GM12878 (cell line): Measurements from ENCODE around the gene NT5C3B. TPM values are rescaled to one million over a fixed set of nuclear protein-coding genes. Genes with fewer than 3 reads are reported as not detected.

Source experiments
- DPF2 ChIP-seq: fragments of 450-650 bp; IDR thresholded peaks from 2 replicates; pipeline ENCODE4 v1.6.1; 2017; ENCODE audit warnings: mild to moderate bottlenecking
- JUNB ChIP-seq: IDR thresholded peaks from 2 replicates; pipeline ENCODE4 v1.6.1; 2016; ENCODE audit warnings: antibody characterized with exemption, mild to moderate bottlenecking
- KAT2A ChIP-seq: conservative IDR thresholded peaks from 2 replicates; pipeline ENCODE4 v1.6.1; 2011; ENCODE audit warnings: low read depth, low read length; ENCODE audit not compliant: control insufficient read depth
- LARP7 ChIP-seq: fragments of 450-650 bp; IDR thresholded peaks from 2 replicates; pipeline ENCODE4 v1.6.1; 2017; ENCODE audit warnings: mild to moderate bottlenecking
- NFYA ChIP-seq: IDR thresholded peaks from 2 replicates; pipeline ENCODE4 v1.6.1; 2011; ENCODE audit warnings: low read depth, mild to moderate bottlenecking, low read length, improper control_type of control experiment, borderline replicate concordance
- NFYB ChIP-seq: IDR thresholded peaks from 2 replicates; pipeline ENCODE4 v1.6.1; 2011; ENCODE audit warnings: low read depth, mild to moderate bottlenecking, low read length, improper control_type of control experiment, moderate library complexity; ENCODE audit not compliant: insufficient read depth
- POLR2A ChIP-seq: IDR thresholded peaks from 2 replicates; pipeline ENCODE4 v1.6.1; 2011; ENCODE audit warnings: low read depth, mild to moderate bottlenecking, low read length
- RFX5 ChIP-seq: IDR thresholded peaks from 2 replicates; pipeline ENCODE4 v1.6.1; 2011; ENCODE audit warnings: low read depth, low read length, improper control_type of control experiment
- SMARCA5 ChIP-seq: fragments of 450-650 bp; IDR thresholded peaks from 2 replicates; pipeline ENCODE4 v1.6.1; 2017; ENCODE audit warnings: mild to moderate bottlenecking
- SUZ12 ChIP-seq: fragments of 200-600 bp; sonication (generic); IDR thresholded peaks from one replicate; pipeline ENCODE4 v1.6.1; 2018; ENCODE audit warnings: antibody characterized with exemption, mild to moderate bottlenecking; ENCODE audit not compliant: unreplicated experiment
- TBL1XR1 ChIP-seq: IDR thresholded peaks from 2 replicates; pipeline ENCODE4 v1.6.1; 2012; ENCODE audit warnings: low read depth, low read length, improper control_type of control experiment
- WRNIP1 ChIP-seq: IDR thresholded peaks from 2 replicates; pipeline ENCODE4 v1.6.1; 2011; ENCODE audit warnings: low read depth, low read length, improper control_type of control experiment, borderline replicate concordance
- ZNF622 ChIP-seq: fragments of 450-650 bp; IDR thresholded peaks from 2 replicates; pipeline ENCODE4 v1.6.1; 2017; ENCODE audit warnings: mild to moderate bottlenecking, inconsistent platforms
- polyA plus RNA-seq, 11 experiments: library from polyadenylated mRNA; depleted of rRNA in 4 of 11; unstranded in 6 of 11; stranded (reverse) in 5 of 11; fragments of >200 nt; fragmentation: Nextera tagmentation in 4 of 11; fragmentation: Illumina TruSeq in 1 of 11; extraction: Ambion mirVana in 4 of 11; extraction: Trizol in 1 of 11; gene quantifications; 1 replicate in 1 of 11; 2 replicates in 10 of 11; pipeline versions ENCODE4 v1.2.1 to v1.2.3, GENCODE V29; 2011 to 2016; ENCODE audit warnings: inconsistent platforms in 2 of 11, missing spikeins in 2 of 11, low read depth in 1 of 11
- total RNA-seq, 4 experiments: library from RNA; depleted of rRNA in 3 of 4; stranded (reverse); fragments of >200 nt in 3 of 4; fragmentation: Illumina TruSeq in 1 of 4; extraction: Trizol in 1 of 4; gene quantifications; 2 replicates each; pipeline versions ENCODE4 v1.2.1 to v1.2.3, GENCODE V29; 2013 to 2021
- TF ChIP-seq, protein P1 (sequence below): fragments of 450-650 bp; conservative IDR thresholded peaks from 2 replicates; pipeline ENCODE4 v1.6.1; 2017; ENCODE audit warnings: mild to moderate bottlenecking, moderate library complexity
- TF ChIP-seq, protein P2 (sequence below): fragments of 450-650 bp; IDR thresholded peaks from 2 replicates; pipeline ENCODE4 v1.6.1; 2016; ENCODE audit warnings: mild to moderate bottlenecking, moderate library complexity, borderline replicate concordance
- TF ChIP-seq, protein P3 (sequence below), 3 experiments: IDR thresholded peaks in 2 of 3; conservative IDR thresholded peaks in 1 of 3; 2 replicates each; pipeline ENCODE4 v1.5.1; 2011; ENCODE audit warnings: low read depth in 3 of 3, low read length in 3 of 3, mild to moderate bottlenecking in 3 of 3, control low read depth in 2 of 3, moderate library complexity in 2 of 3, inconsistent platforms in 1 of 3, mixed read lengths in 1 of 3; ENCODE audit not compliant: control insufficient read depth in 2 of 3, insufficient read depth in 1 of 3; ENCODE audit errors: extremely low read depth in 1 of 3
- TF ChIP-seq, protein P4 (sequence below): IDR thresholded peaks from 2 replicates; pipeline ENCODE4 v1.6.1; 2012; ENCODE audit warnings: low read length, inconsistent platforms
- TF ChIP-seq, protein P5 (sequence below): fragments of 450-650 bp; IDR thresholded peaks from 2 replicates; pipeline ENCODE4 v1.6.1; 2017; ENCODE audit warnings: mild to moderate bottlenecking, low read depth, inconsistent platforms; ENCODE audit not compliant: poor library complexity, severe bottlenecking

The NT5C3B gene
- total and polyA plus RNA-seq, 10 of the 15 experiments (the other 5 are each of a cell fraction or from before 2014, with no cell fraction given), result 0.52 to 64.6 (median 41.0) TPM

DNA sequence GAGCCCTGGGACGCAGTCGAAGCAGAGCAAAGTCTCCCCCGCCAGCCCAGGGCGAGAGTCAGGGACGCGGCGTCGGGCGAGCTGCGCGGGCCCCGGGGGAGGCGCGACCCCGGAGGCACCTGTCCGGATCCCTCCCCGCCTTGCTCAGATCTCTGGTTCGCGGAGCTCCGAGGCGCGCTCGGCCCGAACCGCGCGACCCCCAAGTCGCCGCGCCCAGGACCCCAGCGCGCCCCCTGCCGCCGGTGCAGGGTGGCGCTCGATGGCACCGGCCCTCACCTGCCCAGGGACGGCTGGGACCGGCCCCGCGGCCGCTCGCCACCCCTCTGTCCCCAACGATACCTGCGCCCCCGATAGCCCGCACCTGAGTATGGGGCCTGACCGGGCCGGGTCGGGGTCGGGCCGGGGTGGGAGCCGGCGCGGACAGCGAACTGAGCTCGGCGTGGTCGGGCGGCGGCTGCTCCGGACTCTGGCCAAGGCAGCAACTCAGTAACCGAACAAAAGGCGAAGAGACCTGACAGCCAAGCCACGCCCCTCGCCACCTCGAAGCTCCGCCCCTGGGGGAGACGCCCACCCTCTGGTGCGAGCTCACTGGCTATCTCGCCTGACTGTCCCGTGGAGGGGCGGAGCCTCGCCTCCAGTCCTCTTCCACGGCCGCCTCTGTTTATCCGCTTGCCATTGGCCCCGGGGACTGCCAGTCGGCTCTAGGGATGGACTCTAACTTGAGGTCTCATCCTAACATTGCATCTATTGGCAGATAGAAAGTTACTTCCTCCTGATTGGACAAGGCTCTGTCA lies 49.6 kb downstream of the NT5C3B start, which contains the start of gene JUP (continued):
- TF ChIP-seq LARP7 (peak; percentile 90), POLR2A (peak; percentile 74), SUZ12 (peak; percentile 32), TBL1XR1 (0 out of 2 replicates have a peak, but pooled peaks have one; percentile 46), DPF2 (peak; percentile 97), NFYB (peak; percentile 77), WRNIP1 (no peak), SMARCA5 (peak; percentile 82), ZNF622 (no peak), NFYA (peak; percentile 55), RFX5 (peak; percentile 14; the same call in 1 of the 2 replicates), KAT2A (no peak), JUNB (no peak)
- TF ChIP-seq, protein P1, sequence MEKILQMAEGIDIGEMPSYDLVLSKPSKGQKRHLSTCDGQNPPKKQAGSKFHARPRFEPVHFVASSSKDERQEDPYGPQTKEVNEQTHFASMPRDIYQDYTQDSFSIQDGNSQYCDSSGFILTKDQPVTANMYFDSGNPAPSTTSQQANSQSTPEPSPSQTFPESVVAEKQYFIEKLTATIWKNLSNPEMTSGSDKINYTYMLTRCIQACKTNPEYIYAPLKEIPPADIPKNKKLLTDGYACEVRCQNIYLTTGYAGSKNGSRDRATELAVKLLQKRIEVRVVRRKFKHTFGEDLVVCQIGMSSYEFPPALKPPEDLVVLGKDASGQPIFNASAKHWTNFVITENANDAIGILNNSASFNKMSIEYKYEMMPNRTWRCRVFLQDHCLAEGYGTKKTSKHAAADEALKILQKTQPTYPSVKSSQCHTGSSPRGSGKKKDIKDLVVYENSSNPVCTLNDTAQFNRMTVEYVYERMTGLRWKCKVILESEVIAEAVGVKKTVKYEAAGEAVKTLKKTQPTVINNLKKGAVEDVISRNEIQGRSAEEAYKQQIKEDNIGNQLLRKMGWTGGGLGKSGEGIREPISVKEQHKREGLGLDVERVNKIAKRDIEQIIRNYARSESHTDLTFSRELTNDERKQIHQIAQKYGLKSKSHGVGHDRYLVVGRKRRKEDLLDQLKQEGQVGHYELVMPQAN, result peak; percentile 68
- TF ChIP-seq, protein P2, sequence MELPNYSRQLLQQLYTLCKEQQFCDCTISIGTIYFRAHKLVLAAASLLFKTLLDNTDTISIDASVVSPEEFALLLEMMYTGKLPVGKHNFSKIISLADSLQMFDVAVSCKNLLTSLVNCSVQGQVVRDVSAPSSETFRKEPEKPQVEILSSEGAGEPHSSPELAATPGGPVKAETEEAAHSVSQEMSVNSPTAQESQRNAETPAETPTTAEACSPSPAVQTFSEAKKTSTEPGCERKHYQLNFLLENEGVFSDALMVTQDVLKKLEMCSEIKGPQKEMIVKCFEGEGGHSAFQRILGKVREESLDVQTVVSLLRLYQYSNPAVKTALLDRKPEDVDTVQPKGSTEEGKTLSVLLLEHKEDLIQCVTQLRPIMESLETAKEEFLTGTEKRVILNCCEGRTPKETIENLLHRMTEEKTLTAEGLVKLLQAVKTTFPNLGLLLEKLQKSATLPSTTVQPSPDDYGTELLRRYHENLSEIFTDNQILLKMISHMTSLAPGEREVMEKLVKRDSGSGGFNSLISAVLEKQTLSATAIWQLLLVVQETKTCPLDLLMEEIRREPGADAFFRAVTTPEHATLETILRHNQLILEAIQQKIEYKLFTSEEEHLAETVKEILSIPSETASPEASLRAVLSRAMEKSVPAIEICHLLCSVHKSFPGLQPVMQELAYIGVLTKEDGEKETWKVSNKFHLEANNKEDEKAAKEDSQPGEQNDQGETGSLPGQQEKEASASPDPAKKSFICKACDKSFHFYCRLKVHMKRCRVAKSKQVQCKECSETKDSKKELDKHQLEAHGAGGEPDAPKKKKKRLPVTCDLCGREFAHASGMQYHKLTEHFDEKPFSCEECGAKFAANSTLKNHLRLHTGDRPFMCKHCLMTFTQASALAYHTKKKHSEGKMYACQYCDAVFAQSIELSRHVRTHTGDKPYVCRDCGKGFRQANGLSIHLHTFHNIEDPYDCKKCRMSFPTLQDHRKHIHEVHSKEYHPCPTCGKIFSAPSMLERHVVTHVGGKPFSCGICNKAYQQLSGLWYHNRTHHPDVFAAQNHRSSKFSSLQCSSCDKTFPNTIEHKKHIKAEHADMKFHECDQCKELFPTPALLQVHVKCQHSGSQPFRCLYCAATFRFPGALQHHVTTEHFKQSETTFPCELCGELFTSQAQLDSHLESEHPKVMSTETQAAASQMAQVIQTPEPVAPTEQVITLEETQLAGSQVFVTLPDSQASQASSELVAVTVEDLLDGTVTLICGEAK, result no peak
- TF ChIP-seq, protein P3, sequence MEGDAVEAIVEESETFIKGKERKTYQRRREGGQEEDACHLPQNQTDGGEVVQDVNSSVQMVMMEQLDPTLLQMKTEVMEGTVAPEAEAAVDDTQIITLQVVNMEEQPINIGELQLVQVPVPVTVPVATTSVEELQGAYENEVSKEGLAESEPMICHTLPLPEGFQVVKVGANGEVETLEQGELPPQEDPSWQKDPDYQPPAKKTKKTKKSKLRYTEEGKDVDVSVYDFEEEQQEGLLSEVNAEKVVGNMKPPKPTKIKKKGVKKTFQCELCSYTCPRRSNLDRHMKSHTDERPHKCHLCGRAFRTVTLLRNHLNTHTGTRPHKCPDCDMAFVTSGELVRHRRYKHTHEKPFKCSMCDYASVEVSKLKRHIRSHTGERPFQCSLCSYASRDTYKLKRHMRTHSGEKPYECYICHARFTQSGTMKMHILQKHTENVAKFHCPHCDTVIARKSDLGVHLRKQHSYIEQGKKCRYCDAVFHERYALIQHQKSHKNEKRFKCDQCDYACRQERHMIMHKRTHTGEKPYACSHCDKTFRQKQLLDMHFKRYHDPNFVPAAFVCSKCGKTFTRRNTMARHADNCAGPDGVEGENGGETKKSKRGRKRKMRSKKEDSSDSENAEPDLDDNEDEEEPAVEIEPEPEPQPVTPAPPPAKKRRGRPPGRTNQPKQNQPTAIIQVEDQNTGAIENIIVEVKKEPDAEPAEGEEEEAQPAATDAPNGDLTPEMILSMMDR (IDR thresholded peaks at IDR 0.05 in 2 of 3, conservative IDR thresholded peaks at IDR 0.05 in 1 of 3; ENCODE audit: control insufficient read depth in 2 of 3, extremely low read depth in 1 of 3, insufficient read depth in 1 of 3, low read depth in 3 of 3, low read length in 3 of 3), result peak; percentile 38 to 50 (median 47); a peak in 5 of 6 replicates
- TF ChIP-seq, protein P4, sequence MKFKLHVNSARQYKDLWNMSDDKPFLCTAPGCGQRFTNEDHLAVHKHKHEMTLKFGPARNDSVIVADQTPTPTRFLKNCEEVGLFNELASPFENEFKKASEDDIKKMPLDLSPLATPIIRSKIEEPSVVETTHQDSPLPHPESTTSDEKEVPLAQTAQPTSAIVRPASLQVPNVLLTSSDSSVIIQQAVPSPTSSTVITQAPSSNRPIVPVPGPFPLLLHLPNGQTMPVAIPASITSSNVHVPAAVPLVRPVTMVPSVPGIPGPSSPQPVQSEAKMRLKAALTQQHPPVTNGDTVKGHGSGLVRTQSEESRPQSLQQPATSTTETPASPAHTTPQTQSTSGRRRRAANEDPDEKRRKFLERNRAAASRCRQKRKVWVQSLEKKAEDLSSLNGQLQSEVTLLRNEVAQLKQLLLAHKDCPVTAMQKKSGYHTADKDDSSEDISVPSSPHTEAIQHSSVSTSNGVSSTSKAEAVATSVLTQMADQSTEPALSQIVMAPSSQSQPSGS, result no peak
- TF ChIP-seq, protein P5, sequence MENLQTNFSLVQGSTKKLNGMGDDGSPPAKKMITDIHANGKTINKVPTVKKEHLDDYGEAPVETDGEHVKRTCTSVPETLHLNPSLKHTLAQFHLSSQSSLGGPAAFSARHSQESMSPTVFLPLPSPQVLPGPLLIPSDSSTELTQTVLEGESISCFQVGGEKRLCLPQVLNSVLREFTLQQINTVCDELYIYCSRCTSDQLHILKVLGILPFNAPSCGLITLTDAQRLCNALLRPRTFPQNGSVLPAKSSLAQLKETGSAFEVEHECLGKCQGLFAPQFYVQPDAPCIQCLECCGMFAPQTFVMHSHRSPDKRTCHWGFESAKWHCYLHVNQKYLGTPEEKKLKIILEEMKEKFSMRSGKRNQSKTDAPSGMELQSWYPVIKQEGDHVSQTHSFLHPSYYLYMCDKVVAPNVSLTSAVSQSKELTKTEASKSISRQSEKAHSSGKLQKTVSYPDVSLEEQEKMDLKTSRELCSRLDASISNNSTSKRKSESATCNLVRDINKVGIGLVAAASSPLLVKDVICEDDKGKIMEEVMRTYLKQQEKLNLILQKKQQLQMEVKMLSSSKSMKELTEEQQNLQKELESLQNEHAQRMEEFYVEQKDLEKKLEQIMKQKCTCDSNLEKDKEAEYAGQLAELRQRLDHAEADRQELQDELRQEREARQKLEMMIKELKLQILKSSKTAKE, result no peak
